HG02884 (cell line): ENCODE results near the gene ARID4B.
"Not testable (repeated sequence)": the region's sequence is repeated elsewhere in the genome, so short reads cannot be mapped to it uniquely, and the experiment has no call there.

Experiments used
- ATAC-seq: cut with Tn5 transposase; IDR thresholded peaks from one replicate; pipeline ENCODE4 v1.9.1; 2021; ENCODE audit warnings: mild to moderate bottlenecking, moderate library complexity; ENCODE audit not compliant: unreplicated experiment

Gene ARID4B

DNA sequence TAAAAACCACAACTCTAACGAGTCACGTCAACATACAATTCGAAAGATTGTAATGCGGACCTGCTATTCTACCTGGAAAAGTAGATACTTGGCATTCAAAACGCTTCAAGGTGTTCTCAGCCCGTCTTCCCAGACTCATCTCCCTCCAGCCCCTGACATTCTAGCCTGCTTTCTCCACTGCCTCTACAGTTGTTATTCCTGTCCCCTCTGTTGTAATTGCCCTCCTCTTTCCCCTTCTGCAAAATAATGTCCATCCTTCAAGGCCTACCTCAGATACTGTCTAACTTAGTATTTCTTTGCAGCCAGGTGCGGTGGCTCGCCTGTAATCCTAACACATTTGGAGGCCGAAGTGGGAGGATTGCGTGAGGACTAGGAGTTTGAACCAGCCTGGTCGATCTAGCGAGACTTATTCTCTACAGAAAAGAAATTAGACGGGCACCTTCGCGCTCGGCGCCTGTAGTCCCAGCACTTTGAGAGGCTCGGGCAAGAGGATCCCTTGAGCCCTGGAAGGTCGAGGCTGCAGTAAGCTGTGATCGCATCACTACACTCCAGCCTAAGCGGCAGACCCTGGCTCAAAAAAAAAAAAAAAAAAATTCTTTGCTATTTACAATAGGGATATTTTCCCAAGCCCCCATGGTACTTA is 166.2 kb downstream of the ARID4B start:
- ATAC-seq: no peak

DNA sequence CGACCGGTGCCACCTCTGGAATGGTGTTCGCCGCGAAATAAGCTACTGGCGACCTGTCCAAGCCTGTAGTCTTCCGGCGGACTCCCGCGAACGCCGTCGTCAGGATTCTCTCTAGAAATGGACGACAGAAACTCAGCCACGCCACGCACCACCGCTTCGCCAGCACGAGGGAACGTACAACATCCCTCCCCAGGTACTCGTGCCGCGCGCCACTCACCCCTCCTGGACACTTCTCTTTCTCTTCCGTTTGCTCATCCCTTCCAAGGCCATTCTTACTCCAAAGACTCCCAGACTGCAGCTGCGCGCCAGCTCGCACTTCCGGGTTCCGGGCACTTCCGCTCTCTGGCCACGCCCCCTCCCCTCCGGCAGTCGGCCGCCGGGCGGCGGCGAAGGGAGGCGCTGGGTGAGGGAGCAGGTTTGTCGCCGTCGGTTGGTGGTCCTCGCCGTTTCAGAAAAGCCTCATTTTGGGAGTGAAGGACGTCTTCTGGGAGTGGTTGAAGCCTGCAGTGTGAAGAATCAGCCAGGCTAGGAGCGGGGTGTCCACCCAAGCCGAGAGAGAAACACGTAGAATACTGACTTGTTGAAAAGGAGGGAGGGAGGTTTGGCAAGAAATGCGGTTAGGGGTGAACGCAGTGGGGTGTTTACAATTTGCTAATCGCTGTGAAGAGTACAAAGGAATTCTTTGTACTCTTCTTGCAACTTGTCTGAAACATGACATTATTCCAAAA is 166.9 kb downstream of the ARID4B start, which contains the start of gene RBM34:
Gene RBM34 (minus strand): TSS at position 294 of the 728 bp plus-strand sequence. CDS start 24 bp downstream, at position 270.
- peak; percentile 83 for ATAC-seq

DNA sequence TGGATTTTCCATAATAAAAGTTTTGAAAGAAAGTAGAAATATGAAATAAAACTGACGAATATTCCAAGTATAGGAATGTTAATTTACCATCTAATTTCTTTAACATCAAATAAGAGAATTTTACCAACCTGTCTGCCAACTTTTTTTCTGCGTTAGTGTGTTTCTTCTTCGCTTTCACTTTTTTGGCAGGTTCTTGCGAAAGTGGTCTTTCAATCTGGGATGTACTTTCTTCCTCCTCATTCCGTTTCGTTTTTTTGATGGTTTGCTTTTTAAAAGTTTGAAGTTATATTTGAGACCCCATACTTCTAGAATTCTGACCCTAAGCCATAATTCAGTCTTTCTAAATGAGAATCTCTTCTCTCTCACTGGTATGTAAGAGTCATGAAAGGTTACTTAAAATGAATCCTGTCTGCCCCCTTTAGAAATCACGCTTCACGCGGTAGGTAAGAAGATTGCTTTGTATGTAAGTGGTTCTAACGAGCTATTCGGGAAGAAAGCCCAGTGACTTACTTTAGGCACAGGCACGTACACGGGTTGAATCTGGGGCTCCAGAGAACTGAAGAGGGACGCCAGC is 167.5 kb downstream of the ARID4B start:
- peak; percentile 38 for ATAC-seq

DNA sequence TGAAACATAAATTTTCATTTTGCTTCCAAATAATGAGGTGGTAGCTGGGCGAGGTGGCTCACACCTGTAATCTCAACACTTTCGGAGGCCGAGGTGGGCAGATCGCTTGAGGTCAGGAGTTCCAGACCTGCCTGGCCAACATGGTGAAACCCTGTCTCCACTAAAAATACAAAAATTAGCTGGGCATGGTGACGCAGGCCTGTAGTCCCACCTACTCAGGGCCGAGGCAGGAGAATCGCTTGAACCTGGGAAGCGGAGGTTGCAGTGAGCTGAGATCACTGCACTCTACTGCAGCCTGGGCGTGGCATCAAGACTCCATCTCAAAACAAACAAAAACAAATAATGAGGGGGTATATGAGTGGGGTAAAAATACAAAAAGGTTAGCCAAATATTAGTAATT is 168.0 kb downstream of the ARID4B start:
- ATAC-seq: not testable (repeated sequence)

DNA sequence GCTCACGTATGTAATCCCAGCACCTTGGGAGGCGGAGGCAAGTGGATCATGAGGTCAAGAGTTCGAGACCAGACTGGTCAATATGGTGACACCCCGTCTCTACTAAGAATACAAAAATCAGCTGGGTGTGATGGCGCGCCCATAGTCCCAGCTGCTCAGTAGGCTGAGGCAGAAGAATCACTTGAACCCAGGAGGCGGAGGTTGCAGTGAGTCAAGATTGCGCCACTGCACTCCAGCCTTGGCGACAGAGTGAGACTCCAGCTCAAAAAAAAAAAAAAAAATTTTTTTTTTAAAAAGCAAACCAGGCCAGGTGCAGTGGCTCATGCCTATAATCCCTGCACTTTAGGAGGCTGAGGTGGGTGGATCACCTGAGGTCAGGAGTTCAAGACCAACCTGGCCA is 168.7 kb downstream of the ARID4B start:
- ATAC-seq: not testable (repeated sequence)

DNA sequence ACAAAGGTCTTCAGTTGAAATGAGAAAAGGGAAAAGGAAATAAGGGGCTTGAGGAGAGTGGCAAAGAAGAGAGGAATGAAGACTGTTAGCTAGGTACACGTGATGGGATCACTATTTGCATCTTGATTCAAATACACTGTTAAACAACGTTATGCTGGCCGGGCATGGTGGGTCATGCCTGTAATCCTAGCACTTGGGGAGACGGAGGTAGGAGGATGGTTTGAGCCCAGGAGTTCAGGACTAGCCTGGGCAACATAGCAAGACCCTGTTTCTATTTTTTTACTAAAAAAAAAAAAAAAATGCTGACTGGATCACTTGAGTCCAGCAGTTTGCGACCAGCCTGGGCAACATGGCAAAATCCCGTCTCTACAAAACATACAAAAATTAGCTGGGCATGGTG is 169.3 kb downstream of the ARID4B start:
- ATAC-seq: no peak

DNA sequence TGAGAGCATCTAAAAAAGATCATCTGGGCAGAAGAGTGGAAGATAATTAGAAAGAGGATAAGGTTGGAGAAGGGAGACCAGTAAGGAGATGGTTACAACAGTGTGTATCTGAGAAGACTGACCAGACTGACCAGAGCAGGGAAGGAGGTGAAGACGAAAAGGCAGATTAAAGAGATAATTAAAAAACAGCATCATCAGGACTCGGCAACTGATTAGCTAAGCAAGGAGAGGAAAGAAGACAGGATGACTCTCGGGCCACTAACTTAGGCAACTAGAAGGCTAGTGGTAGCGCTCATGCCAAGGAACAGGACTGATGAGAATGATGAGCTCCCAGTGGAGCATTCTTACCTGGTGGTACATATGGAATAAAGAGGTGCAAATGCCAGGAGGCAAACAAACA is 170.8 kb downstream of the ARID4B start:
- no peak for ATAC-seq

DNA sequence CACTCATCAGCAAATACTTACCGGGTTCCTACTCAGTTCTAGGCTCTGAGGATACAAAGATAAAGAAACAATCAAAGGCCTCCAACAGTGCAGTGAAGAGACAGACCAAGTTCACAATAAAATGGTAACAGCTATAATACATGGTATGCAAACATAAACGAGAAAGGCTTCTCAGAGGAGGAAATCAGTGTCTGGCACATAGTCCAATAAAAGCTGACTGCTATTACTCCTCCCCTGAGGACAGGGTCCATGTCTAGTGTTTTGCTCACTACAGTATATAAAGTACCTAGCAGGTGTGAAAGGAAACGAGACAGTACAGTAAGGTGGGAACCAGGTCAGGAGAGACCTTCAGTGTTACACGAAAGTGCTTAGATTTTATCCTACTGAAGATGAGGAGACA is 171.2 kb downstream of the ARID4B start:
- no peak for ATAC-seq

DNA sequence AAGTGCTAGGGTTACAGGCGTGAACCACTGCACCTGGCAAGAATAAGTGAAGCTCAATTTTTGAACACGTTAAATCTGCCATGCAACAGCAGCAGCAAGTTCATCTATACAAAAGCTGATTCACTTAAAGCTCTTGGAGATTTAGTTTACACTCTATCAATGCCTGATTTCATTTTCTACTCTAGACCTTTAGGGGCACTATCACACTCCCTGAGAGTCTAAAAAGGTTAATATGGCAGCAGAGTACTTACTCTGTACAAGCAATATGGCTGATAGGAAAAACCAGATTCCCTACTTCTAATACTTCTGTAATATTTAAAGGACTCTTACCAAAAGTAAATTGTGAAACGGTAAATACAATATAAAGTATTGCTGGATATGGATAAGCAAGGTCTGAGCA is 171.7 kb downstream of the ARID4B start:
- ATAC-seq: no peak

DNA sequence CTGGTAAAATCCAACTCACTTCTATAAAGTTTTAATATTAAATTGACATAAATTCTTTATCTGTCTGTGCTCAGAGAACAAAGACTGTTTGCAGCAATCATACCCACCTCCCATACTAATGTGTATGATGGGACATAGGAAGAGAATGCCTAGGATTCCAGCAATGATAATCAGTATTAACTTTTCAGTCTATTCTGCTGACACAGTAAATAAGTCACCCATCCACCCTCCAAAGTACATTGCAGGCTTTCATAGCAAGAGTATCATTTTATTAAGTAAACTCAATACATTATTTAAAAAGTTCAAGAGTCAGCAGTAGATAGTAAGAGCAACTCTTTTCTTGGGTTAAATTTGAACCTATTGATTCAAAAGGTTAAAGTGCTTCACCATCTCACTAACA is 175.7 kb downstream of the ARID4B start:
- no peak for ATAC-seq

DNA sequence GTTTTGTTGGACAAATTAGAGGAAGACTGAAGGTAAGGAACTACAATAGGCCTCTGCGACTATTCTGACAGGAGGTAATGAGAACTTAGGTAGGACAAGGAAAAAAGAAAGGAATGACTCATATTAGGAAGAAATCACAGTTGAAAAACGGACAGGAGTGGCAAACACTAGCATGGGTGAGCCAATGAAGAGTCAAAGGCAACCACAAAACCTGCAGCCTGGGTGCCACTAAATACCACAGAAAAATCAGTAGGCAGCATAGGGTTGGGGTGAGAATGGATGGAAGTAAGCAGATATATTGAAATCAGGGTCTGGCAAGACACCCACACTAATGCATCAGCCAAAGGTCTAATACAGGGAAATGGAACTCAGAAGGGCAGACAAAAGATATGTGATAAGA is 176.9 kb downstream of the ARID4B start:
- ATAC-seq: no peak

DNA sequence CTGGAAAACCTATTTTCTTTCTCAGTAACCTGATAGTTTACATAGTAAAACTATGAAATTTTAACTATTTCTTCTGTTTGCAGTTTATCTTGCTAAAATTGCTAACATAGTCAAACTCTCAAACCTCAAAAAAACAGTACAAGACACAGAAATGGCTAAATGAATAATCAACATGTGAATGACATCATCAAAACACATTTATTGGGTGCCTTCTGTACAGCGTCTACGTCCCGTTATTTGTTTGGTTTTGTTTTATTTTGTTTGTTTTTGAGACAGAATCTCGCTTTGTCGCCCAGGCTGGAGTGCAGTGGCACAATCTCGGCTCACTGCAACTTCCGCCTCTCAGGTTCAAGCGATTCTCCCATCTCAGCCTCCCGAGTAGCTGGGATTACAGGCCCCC is 178.2 kb downstream of the ARID4B start:
- no peak for ATAC-seq

DNA sequence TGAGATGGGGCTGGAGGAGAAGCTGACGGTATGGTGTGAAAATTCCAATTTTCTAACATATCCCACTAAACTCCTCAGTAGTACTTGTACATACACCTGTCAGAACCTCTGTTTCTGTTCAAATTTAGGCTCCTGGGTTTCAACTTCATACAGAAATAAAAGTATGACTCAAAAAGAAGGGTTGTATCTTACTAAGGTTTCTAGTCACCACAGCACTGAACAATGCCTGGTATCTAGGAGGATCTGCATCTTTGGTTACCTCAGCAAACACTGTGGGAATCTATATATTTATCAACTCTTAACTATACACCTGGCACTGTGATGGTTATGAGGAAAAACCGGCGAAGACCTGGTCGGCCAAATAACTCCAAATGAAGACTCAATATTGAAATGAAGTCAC is 180.7 kb downstream of the ARID4B start:
- peak; percentile 59 for ATAC-seq

DNA sequence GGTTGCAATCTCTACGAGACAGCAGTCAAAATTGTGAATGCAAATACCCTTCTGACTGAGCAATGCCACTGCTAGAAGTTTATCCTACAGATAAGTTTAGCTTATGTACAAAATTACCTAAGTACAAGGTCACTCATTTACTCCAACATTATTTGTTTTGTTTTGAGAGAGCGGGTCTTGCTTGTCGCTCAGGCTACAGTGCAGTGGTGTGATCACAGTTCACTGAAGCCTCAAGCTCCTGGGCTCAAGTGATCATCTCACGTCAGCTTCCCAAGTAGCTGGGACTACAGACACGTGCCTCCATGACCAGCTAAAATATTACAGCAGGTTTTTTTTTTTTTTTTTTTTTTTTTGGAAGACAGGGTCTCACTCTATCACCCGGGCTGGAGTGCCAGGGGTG is 182.3 kb downstream of the ARID4B start:
- ATAC-seq: no peak

DNA sequence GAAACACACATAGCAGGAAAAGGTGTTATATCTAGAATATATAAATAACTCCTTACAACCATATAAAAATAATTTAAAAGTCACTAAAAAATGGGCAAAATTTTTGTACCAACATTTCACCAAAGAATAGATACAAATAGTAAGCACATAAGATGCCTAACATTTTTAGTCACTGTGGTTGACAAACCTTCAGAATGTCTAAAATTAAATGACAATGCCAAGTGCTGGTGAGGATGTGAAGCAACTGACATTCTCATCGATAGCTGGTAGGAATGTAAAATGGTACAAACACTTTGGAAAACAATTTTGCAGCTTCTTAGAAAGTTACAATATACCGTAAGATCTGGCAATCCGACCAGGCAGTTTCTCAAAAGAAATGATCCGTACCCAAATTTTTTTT is 185.0 kb downstream of the ARID4B start:
- no peak for ATAC-seq

DNA sequence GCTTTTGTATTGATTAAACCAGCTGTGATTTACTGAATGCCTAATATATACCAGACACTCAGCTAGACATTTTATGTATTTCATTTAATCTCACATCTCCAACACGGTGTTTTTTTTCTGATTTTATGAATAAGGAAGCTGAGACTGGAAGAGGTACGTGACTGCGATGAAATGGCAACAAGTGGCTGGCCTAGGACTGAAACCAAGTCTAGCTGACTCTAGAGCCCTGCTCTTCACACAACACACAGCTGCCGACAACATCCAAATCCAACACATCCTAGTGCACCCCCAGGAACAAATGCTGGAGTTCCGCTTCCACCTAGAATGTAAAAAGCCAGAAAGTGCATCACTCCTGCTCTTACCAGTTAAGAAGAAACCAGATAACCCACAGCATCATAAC is 188.7 kb downstream of the ARID4B start:
- no peak for ATAC-seq

DNA sequence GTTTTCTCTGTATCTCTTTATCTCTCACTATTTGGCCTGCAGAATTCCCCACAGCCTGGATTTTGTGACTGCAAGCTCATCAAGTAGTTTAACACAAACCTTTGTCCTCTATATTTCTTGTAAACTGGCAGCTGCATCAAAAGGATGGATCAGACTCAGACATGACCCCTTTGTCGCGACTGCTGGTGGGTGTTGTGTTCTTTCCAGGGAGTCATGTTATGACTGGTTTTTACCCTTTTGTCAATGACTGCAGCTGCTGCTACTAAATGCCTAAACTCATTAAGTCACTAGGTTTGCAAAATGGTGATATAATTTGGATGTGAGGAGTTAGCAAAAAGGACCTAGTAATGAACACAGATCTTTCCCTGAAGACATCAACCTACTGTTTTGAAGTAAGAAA is 189.2 kb downstream of the ARID4B start:
- ATAC-seq: no peak

DNA sequence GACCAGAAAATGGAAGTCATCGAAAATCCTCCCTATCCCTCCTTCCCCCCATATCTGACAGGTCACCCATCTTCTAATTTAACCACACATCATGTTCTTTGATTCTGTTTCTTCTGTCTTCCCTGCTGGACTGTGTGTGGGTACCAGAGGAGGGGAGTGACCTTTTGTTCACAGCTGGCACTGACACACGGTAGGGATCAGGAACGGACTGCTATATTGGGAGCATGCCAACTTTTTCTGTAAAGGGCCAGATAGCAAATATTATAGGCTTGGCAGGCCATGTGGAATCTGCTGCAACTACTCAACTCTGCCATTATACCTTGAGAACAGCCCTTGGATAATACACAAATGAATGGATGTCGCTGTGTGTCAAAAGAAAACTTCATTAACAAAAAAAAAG is 191.9 kb downstream of the ARID4B start:
- no peak for ATAC-seq

DNA sequence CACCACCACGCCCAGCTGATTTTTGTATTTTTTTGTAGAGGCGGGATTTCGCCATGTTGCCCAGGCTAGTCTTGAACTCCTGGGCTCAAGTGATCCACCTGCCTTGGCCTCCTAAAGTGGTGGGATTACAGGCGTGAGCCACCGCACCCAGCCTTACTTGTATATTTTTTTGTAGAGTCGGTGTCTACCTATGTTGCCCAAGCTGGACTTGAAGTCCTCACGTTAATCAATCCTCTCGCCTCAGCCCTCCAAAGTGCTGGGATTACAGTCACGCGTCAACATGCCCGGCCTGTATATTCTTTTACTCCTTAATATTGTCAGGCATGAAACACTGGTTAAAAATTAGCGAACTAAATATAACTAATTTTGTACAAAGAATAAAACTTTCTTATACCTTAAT is 193.8 kb downstream of the ARID4B start:
- no peak for ATAC-seq

DNA sequence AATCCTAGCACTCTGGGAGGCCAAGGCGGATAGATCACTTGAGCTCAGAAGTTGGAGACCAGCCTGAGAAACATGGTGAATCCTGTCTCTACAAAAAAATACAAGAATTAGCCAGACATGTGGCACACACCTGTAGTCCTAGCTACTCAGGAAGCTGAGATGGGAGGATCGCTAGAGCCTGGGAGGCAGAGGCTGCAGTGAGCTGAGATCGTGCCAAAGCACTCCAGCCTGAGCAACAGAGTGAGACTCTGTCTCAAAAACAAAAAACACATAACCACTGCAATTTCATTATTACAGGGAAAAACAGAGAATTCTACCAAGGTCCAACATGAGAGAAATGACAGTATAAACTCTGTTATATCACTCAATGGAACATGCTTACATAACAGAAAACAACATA is 194.9 kb downstream of the ARID4B start:
- ATAC-seq: no peak

DNA sequence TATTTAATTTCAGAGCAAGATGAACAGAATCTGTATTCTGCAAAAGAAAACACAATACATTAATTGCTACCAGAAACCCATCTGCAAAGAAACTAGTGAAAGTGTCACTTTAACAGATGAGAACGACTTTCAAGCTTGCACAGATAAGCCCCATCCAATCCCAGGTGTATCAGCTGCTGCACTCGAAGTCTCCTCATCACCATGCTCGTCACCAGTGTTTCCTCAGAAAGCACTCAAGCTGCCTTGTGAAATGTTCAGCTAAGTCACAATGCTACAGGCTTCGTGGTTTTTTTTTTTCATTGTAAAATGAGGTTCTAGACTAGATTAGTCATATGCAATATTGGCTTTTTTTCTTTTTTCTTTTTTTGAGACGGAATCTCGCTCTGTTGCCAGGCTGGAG is 196.0 kb downstream of the ARID4B start:
- no peak for ATAC-seq

DNA sequence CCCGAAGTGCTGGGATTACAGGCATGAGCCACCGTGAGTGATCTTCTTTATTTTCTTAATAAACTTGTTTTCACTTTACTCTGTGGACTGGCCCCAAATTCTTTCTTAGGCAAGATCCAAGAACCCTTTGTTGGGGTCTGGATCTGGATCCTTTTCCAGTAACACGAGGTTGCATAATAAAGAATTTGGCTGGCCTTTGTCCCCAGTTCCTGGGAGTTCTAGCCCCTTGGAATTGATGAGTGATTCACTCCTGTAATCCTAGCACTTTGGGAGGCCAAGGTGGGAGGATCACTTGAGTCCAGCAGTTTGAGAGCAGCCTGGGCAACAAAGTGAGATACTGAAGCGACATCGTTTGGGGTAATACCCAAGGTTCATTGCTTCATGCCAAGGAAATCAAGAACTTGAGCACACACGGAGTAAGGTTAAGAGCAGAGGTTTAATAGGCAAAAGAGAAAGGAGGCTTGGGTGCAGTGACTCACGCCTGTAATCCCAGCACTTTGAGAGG is 197.2 kb downstream of the ARID4B start:
- ATAC-seq: no peak
